GM12878 (cell line): ENCODE data around the gene ING3. TPM values are rescaled to one million over a fixed set of nuclear protein-coding genes. Genes with fewer than 3 reads are reported as not detected.

Experiments
- ATAC-seq: fragments of 200-7000 bp; cut with Tn5 transposase; 3 replicates; pipeline ENCODE4 v1.9.1; 2020; ENCODE audit warnings: mild to moderate bottlenecking, moderate library complexity
- BruUV-seq: library from RNA; stranded (reverse); fragments of 400-500 nt; replicated peaks from 2 replicates; lab custom pipeline; 2021; lab: Mats Ljungman, UMichigan
- CTCF ChIA-PET: fragments of 300-600 bp; sonication (Branson Sonifier 250); formaldehyde crosslinking; extraction: SDS; loops from one replicate; lab custom pipeline; 2021; ENCODE audit warnings: inconsistent platforms; lab: Yijun Ruan, JAX
- POLR2A ChIA-PET: fragments of 350-600 bp; formaldehyde crosslinking; extraction: SDS; loops from one replicate; lab custom pipeline; 2021; ENCODE audit warnings: inconsistent platforms; lab: Charles Lee
- RAD21 ChIA-PET: fragments of 300-600 bp; sonication (Branson Sonifier 250); formaldehyde crosslinking; loops from one replicate; lab custom pipeline; 2023; ENCODE audit warnings: antibody characterized with exemption; ENCODE audit not compliant: unreplicated experiment; lab: Charles Lee
- SMC1A ChIA-PET: fragments of 300-600 bp; sonication (Branson Sonifier 250); formaldehyde crosslinking; loops from one replicate; lab custom pipeline; 2023; ENCODE audit not compliant: unreplicated experiment, uncharacterized antibody; lab: Charles Lee
- DNase-seq: peaks from one replicate; pipeline ENCODE4 v3.0.0-alpha.2; 2011; ENCODE audit warnings: low read depth, low spot score
- FAIRE-seq: peaks from 3 replicates; lab custom pipeline; 2011; peaks lifted over from hg19 to GRCh38; lab: Jason Lieb, UNC
- H2AFZ ChIP-seq: 2 replicates; pipeline ENCODE4 v1.6.0; 2011; ENCODE audit warnings: low read depth, low read length, control low read depth; ENCODE audit not compliant: control insufficient read depth
- H3K27ac ChIP-seq: 2 replicates; pipeline ENCODE4 v1.5.1; 2011; ENCODE audit warnings: control low read depth; ENCODE audit not compliant: control insufficient read depth, insufficient read depth
- H3K27me3 ChIP-seq, 2 experiments: replicated peaks in 1 of 2; 2 replicates each; pipeline versions ENCODE4 v1.6.0 to v1.6.1; 2011; ENCODE audit warnings: low read length in 1 of 2; ENCODE audit not compliant: control insufficient read depth in 2 of 2, insufficient read depth in 2 of 2
- H3K36me3 ChIP-seq, 2 experiments: 2 replicates each; pipeline ENCODE4 v1.5.1; 2011; ENCODE audit warnings: low read length in 1 of 2; ENCODE audit not compliant: control insufficient read depth in 2 of 2, insufficient read depth in 2 of 2
- H3K4me1 ChIP-seq: 2 replicates; pipeline ENCODE4 v1.6.1; 2011; ENCODE audit warnings: mild to moderate bottlenecking, low read length, moderate library complexity, mixed read lengths; ENCODE audit not compliant: control insufficient read depth, insufficient read depth
- H3K4me2 ChIP-seq: 2 replicates; pipeline ENCODE4 v1.6.0; 2011; ENCODE audit warnings: control low read depth; ENCODE audit not compliant: control insufficient read depth, insufficient read depth
- H3K4me3 ChIP-seq: fragments of 200-600 bp; sonication (generic); 2 replicates; pipeline ENCODE4 v1.5.1; 2016
- H3K79me2 ChIP-seq: 2 replicates; pipeline ENCODE4 v1.6.0; 2011; ENCODE audit warnings: low read length; ENCODE audit not compliant: control insufficient read depth, insufficient read depth
- H3K9ac ChIP-seq: 2 replicates; pipeline ENCODE4 v1.8.0; 2011; ENCODE audit warnings: low read length, control low read depth, mixed read lengths; ENCODE audit not compliant: control insufficient read depth, insufficient read depth
- H3K9me3 ChIP-seq: replicated peaks from 3 replicates; pipeline ENCODE4 v1.5.1; 2011; ENCODE audit warnings: mild to moderate bottlenecking, low read length; ENCODE audit not compliant: control insufficient read depth, insufficient read depth
- H4K20me1 ChIP-seq: 2 replicates; pipeline ENCODE4 v1.6.0; 2011; ENCODE audit not compliant: control insufficient read depth, insufficient read depth
- BMI1 ChIP-seq: fragments of 450-650 bp; IDR thresholded peaks from 2 replicates; pipeline ENCODE4 v1.6.1; 2016; ENCODE audit warnings: mild to moderate bottlenecking, moderate library complexity, borderline replicate concordance
- CBFB ChIP-seq: IDR thresholded peaks from 2 replicates; pipeline ENCODE4 v1.6.1; 2016; ENCODE audit warnings: antibody characterized with exemption, low read depth
- CHD2 ChIP-seq: IDR thresholded peaks from 2 replicates; pipeline ENCODE4 v1.6.1; 2011; ENCODE audit warnings: low read depth, low read length, improper control_type of control experiment, borderline replicate concordance
- CREB1 ChIP-seq: IDR thresholded peaks from 2 replicates; pipeline ENCODE4 v1.6.1; 2012; ENCODE audit warnings: low read depth, mild to moderate bottlenecking, inconsistent platforms
- EP300 ChIP-seq, 2 experiments: fragments of 150-350 bp in 1 of 2; IDR thresholded peaks; 2 replicates each; pipeline ENCODE4 v1.6.1; 2011 to 2012; ENCODE audit warnings: low read depth in 2 of 2, low read length in 2 of 2, borderline replicate concordance in 1 of 2, improper control_type of control experiment in 1 of 2, inconsistent platforms in 1 of 2; ENCODE audit not compliant: control insufficient read depth in 1 of 2
- FOXM1 ChIP-seq: IDR thresholded peaks from 2 replicates; pipeline ENCODE4 v1.6.1; 2012; ENCODE audit warnings: low read depth, mild to moderate bottlenecking, inconsistent platforms, low read length, moderate library complexity
- GABPA ChIP-seq: IDR thresholded peaks from 2 replicates; pipeline ENCODE4 v1.6.1; 2014; ENCODE audit warnings: antibody characterized with exemption, low read depth, mild to moderate bottlenecking, inconsistent platforms
- KAT2A ChIP-seq: conservative IDR thresholded peaks from 2 replicates; pipeline ENCODE4 v1.6.1; 2011; ENCODE audit warnings: low read depth, low read length; ENCODE audit not compliant: control insufficient read depth
- NBN ChIP-seq: fragments of 450-650 bp; IDR thresholded peaks from 2 replicates; pipeline ENCODE4 v1.6.1; 2016
- NFYB ChIP-seq: IDR thresholded peaks from 2 replicates; pipeline ENCODE4 v1.6.1; 2011; ENCODE audit warnings: low read depth, mild to moderate bottlenecking, low read length, improper control_type of control experiment, moderate library complexity; ENCODE audit not compliant: insufficient read depth
- SMAD5 ChIP-seq: IDR thresholded peaks from 2 replicates; pipeline ENCODE4 v1.6.1; 2016; ENCODE audit warnings: antibody characterized with exemption, low read depth
- STAT3 ChIP-seq: IDR thresholded peaks from 2 replicates; pipeline ENCODE4 v1.6.1; 2011; ENCODE audit warnings: low read depth, low read length, improper control_type of control experiment
- ZBTB33 ChIP-seq: fragments of 450-650 bp; IDR thresholded peaks from 2 replicates; pipeline ENCODE4 v1.6.1; 2017; ENCODE audit warnings: mild to moderate bottlenecking
- ZNF207 ChIP-seq: fragments of 450-650 bp; IDR thresholded peaks from 2 replicates; pipeline ENCODE4 v1.6.1; 2014; ENCODE audit warnings: antibody characterized with exemption, mild to moderate bottlenecking, borderline replicate concordance
- ZNF384 ChIP-seq: IDR thresholded peaks from 2 replicates; pipeline ENCODE4 v1.6.1; 2012; ENCODE audit warnings: low read depth, mild to moderate bottlenecking, low read length, improper control_type of control experiment, borderline replicate concordance
- ZNF622 ChIP-seq: fragments of 450-650 bp; IDR thresholded peaks from 2 replicates; pipeline ENCODE4 v1.6.1; 2017; ENCODE audit warnings: mild to moderate bottlenecking, inconsistent platforms
- WGBS: methylation state at CpG from one replicate; pipeline ENCODE4 v1.1.6; 2016; ENCODE audit warnings: low lambda C conversion rate; ENCODE audit not compliant: insufficient replicate concordance, insufficient coverage; ENCODE audit errors: missing lambda C conversion rate; 5-methylcytosine and 5-hydroxymethylcytosine counted together
- in situ Hi-C: fragments of 300-500 bp; cut with MboI; formaldehyde crosslinking; loops from 9 replicates; pipeline ENCODE4 v1.14.3; 2018; ENCODE audit warnings: mixed read lengths
- intact Hi-C: fragments of 100-400 bp; cut with micrococcal nuclease; formaldehyde crosslinking; loops from one replicate; pipeline ENCODE4 v1.14.2; 2022; ENCODE audit not compliant: unreplicated experiment
- polyA plus RNA-seq, 11 experiments: library from polyadenylated mRNA; depleted of rRNA in 4 of 11; unstranded in 6 of 11; stranded (reverse) in 5 of 11; fragments of >200 nt; fragmentation: Nextera tagmentation in 4 of 11; fragmentation: Illumina TruSeq in 1 of 11; extraction: Ambion mirVana in 4 of 11; extraction: Trizol in 1 of 11; gene quantifications; 1 replicate in 1 of 11; 2 replicates in 10 of 11; pipeline versions ENCODE4 v1.2.1 to v1.2.3, GENCODE V29; 2011 to 2016; ENCODE audit warnings: inconsistent platforms in 2 of 11, missing spikeins in 2 of 11, low read depth in 1 of 11
- total RNA-seq, 4 experiments: library from RNA; depleted of rRNA in 3 of 4; stranded (reverse); fragments of >200 nt in 3 of 4; fragmentation: Illumina TruSeq in 1 of 4; extraction: Trizol in 1 of 4; gene quantifications; 2 replicates each; pipeline versions ENCODE4 v1.2.1 to v1.2.3, GENCODE V29; 2013 to 2021
- TF ChIP-seq, protein P1 (sequence below): IDR thresholded peaks from 2 replicates; pipeline ENCODE4 v1.6.1; 2011; ENCODE audit warnings: low read depth, mild to moderate bottlenecking, low read length, moderate library complexity, borderline replicate concordance; ENCODE audit errors: extremely low read depth
- TF ChIP-seq, protein P2 (sequence below): fragments of 450-650 bp; conservative IDR thresholded peaks from 2 replicates; pipeline ENCODE4 v1.6.1; 2017; ENCODE audit warnings: mild to moderate bottlenecking, moderate library complexity

The ING3 gene
- total and polyA plus RNA-seq, 10 of the 15 experiments (the other 5 are each of a cell fraction or from before 2014, with no cell fraction given): 12.1 to 60.8 (median 28.8) TPM

DNA sequence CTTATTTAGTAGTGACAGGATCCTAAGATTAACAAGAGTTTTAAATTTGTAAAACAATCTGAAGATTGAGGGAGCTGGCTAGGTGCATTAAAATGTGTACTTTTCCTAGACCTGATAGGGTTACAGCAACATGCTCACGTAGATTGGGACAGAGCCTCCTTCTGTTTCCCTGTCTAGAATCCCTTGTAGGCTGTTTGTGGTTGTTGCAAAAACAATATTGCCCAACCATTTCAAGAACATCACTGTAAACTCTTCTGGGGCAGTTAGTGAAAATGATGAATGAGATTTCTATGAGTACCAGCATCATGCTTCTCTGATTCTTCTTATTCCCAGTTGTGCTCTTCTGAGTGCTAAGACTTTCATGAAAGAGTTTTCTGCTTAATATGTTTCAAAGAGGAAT is 23.3 kb downstream of the ING3 start (continued):
- TF ChIP-seq, protein P1, sequence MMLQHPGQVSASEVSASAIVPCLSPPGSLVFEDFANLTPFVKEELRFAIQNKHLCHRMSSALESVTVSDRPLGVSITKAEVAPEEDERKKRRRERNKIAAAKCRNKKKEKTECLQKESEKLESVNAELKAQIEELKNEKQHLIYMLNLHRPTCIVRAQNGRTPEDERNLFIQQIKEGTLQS: no peak
- TF ChIP-seq CHD2 (no peak), ZBTB33 (no peak), EP300 (IDR thresholded peaks at IDR 0.05; ENCODE audit: borderline replicate concordance in 1 of 2, control insufficient read depth in 1 of 2, low read depth in 2 of 2, low read length in 2 of 2) (no peak), KAT2A (no peak), ZNF622 (no peak), FOXM1 (no peak)

- Histone ChIP-seq H3K4me2 (no peak overlapping the region), H3K9ac (no peak overlapping the region), H2AFZ (no peak overlapping the region), H3K79me2 (no peaks in the 10 kb centered on the region), H3K4me3 (no peak overlapping the region), H3K27me3 (no peaks in the 10 kb centered on the region), H3K4me1 (no peaks in the 10 kb centered on the region), H4K20me1 (no peaks in the 10 kb centered on the region), H3K36me3 (no peaks in the 10 kb centered on the region), H3K9me3 (no peaks in the 10 kb centered on the region), H3K27ac (no peak overlapping the region)
- SMC1A ChIA-PET: interaction anchor here (0.6 to 1.3 kb wide), 3 partner anchors 15 to 125 kb away, joined by 3 to 5 read pairs (median 3); no protein-coding TSS in a partner anchor
- 64% methylated on average over 1 of the region's 1 CpG for WGBS
- CTCF ChIA-PET: interaction anchor here (0.9 to 3.1 kb wide), 4 partner anchors 8 to 1015 kb away, joined by 3 to 10 read pairs (median 6); partner anchors contain the start of gene CPED1
- in situ Hi-C loops (no loop called here), intact Hi-C loops (loop anchor here (10.0 kb wide), 1 partner anchor 1015 kb away; no protein-coding TSS in a partner anchor)
- peak; percentile 59 for FAIRE-seq
- POLR2A ChIA-PET: interaction anchor here (0.8 to 1.0 kb wide), 2 partner anchors 9 to 11 kb away, joined by 3 to 7 read pairs; no protein-coding TSS in a partner anchor
- no TSS peak for BruUV-seq
- RAD21 ChIA-PET: interaction anchor here (1.1 to 1.2 kb wide), 2 partner anchors 15 to 128 kb away, joined by 3 read pairs; no protein-coding TSS in a partner anchor
- ATAC-seq: no peak
- no peak for DNase-seq
- no peak for TF ChIP-seq STAT3
- TF ChIP-seq GABPA: no peak
- TF ChIP-seq CBFB: no peak
- TF ChIP-seq ZNF207: no peak
- TF ChIP-seq SMAD5: no peak
- no peak for TF ChIP-seq BMI1
- TF ChIP-seq, protein P2, sequence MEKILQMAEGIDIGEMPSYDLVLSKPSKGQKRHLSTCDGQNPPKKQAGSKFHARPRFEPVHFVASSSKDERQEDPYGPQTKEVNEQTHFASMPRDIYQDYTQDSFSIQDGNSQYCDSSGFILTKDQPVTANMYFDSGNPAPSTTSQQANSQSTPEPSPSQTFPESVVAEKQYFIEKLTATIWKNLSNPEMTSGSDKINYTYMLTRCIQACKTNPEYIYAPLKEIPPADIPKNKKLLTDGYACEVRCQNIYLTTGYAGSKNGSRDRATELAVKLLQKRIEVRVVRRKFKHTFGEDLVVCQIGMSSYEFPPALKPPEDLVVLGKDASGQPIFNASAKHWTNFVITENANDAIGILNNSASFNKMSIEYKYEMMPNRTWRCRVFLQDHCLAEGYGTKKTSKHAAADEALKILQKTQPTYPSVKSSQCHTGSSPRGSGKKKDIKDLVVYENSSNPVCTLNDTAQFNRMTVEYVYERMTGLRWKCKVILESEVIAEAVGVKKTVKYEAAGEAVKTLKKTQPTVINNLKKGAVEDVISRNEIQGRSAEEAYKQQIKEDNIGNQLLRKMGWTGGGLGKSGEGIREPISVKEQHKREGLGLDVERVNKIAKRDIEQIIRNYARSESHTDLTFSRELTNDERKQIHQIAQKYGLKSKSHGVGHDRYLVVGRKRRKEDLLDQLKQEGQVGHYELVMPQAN: no peak
- TF ChIP-seq CREB1: no peak
- TF ChIP-seq NFYB: no peak
- TF ChIP-seq ZNF384: no peak
- TF ChIP-seq NBN: no peak
These were observed 29.4 kb downstream of the ING3 start for GRCh38 chr7:120979765-120980499.
